ENCODE measurements around the gene ANO9. TPM values are rescaled to one million over a fixed set of nuclear protein-coding genes. Genes with fewer than 3 reads are reported as not detected.

The ANO9 gene
- total RNA-seq, 1 experiment from 2014 or later: not detected

DNA sequence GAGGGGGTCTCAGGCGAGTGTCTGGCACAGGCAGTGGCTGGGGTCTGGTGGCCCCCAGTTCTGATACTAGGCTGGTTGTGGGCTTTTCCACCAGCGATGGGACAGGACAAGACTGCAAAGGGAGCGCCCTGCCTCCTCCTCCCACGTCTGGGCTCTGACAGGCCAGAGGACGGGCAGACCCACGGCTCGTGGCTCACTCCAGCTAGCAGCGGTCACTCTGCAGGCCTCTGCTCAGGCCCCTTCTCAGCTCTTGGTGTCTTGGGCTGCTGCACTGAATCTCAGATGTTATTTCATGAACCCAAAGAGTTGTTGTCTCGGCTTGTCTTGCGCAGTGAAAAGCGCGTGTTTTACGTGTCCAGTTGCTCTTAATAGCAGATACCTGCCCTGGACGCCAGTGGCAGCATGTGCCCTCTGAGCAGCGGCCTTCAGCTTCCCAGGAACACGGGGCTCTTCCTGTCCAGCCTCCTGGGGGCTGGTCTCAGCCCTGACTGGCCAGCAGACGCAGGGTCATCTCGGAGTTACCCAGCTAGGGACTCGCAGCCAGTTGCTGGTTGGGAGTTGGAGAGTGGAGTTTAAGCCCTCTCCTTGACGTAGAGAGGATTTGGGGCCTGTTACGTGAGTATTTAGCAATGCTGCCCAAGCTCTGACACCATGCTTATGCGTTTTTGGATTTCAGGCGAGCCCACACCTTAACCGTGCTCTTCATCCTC is 17.9 kb upstream of the ANO9 start:
- ChIA-PET CTCF (no interaction called here), POLR2A (ENCODE audit: low non-redundant PET) (no interaction called here)

DNA sequence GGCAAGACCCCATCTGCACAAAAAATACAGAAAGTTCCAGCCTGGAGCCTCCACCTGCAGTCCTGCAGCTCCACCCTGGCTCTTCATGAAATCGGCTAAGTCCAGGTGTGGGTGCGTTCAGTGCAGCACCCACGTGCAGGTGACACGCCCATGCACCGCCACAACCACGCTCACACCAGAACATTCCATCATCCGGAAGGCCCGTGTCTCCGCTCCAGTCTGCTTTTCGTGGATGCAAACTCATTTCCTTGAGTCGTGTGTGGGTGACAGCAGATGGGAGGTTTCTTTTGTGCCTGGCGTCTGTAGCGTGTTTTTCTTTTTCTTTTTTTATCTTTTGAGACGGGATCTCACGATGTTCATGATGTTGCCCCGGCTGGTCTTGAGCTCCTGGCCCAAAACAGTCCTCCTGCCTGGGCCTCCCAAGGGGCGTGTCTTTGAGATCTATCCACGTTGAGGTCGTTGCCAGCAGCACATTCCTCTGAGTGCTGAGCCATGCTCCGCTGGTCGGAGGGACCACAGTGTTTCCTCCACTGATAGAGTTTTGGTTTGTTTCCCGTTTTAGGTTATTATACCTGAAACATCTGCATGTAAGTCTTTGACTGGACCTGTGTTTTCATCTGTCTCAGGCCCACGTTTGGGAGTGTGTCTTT is 15.4 kb upstream of the ANO9 start:
- no peak overlapping the region for H3K4me3 ChIP-seq (ENCODE audit: low read depth, low read length, poor library complexity, severe bottlenecking)
- ChIA-PET POLR2A (ENCODE audit: low non-redundant PET) (no interaction called here), CTCF (no interaction called here)
- DNase-seq (ENCODE audit: low spot score): no peak
- no peak overlapping the region for H3K27ac ChIP-seq (ENCODE audit: low read depth, low read length, poor library complexity, severe bottlenecking)
- TF ChIP-seq, protein P1, sequence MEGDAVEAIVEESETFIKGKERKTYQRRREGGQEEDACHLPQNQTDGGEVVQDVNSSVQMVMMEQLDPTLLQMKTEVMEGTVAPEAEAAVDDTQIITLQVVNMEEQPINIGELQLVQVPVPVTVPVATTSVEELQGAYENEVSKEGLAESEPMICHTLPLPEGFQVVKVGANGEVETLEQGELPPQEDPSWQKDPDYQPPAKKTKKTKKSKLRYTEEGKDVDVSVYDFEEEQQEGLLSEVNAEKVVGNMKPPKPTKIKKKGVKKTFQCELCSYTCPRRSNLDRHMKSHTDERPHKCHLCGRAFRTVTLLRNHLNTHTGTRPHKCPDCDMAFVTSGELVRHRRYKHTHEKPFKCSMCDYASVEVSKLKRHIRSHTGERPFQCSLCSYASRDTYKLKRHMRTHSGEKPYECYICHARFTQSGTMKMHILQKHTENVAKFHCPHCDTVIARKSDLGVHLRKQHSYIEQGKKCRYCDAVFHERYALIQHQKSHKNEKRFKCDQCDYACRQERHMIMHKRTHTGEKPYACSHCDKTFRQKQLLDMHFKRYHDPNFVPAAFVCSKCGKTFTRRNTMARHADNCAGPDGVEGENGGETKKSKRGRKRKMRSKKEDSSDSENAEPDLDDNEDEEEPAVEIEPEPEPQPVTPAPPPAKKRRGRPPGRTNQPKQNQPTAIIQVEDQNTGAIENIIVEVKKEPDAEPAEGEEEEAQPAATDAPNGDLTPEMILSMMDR (conservative IDR thresholded peaks at IDR 0.05; ENCODE audit: low read depth, low read length): no peak
- TF ChIP-seq EZH2 (IDR thresholded peaks at IDR 0.05; ENCODE audit: borderline replicate concordance, low read depth, low read length, poor library complexity, severe bottlenecking): no peak
- intact Hi-C loops (cut with micrococcal nuclease; ENCODE audit: unreplicated experiment): no loop called here
- no peaks in the 10 kb centered on the region for H3K4me1 ChIP-seq (ENCODE audit: insufficient read depth, low read length, poor library complexity, severe bottlenecking)
- no TSS peak for BruUV-seq (replicated peaks)
- H3K9me3 ChIP-seq (ENCODE audit: low read depth, low read length, poor library complexity, severe bottlenecking): no peaks in the 10 kb centered on the region
- no peaks in the 10 kb centered on the region for H3K27me3 ChIP-seq (replicated peaks; ENCODE audit: insufficient read depth, low read depth, low read length, poor library complexity)
- H3K36me3 ChIP-seq (ENCODE audit: insufficient read depth, low read length, poor library complexity, severe bottlenecking): no peaks in the 10 kb centered on the region

More for the DNA sequence above, 17.9 kb upstream of the ANO9 start:
- Histone ChIP-seq H3K9me3 (ENCODE audit: low read depth, low read length, poor library complexity, severe bottlenecking) (no peaks in the 10 kb centered on the region), H3K4me3 (ENCODE audit: low read depth, low read length, poor library complexity, severe bottlenecking) (no peak overlapping the region), H3K4me1 (ENCODE audit: insufficient read depth, low read length, poor library complexity, severe bottlenecking) (no peaks in the 10 kb centered on the region), H3K36me3 (ENCODE audit: insufficient read depth, low read length, poor library complexity, severe bottlenecking) (no peaks in the 10 kb centered on the region), H3K27me3 (replicated peaks; ENCODE audit: insufficient read depth, low read depth, low read length, poor library complexity) (no peaks in the 10 kb centered on the region), H3K27ac (ENCODE audit: low read depth, low read length, poor library complexity, severe bottlenecking) (no peak overlapping the region)
- no peak for TF ChIP-seq EZH2 (IDR thresholded peaks at IDR 0.05; ENCODE audit: borderline replicate concordance, low read depth, low read length, poor library complexity, severe bottlenecking)
- TF ChIP-seq, protein P1 (conservative IDR thresholded peaks at IDR 0.05; ENCODE audit: low read depth, low read length): no peak
- intact Hi-C loops (cut with micrococcal nuclease; ENCODE audit: unreplicated experiment): no loop called here
- DNase-seq (ENCODE audit: low spot score): no peak
- BruUV-seq (replicated peaks): no TSS peak

DNA sequence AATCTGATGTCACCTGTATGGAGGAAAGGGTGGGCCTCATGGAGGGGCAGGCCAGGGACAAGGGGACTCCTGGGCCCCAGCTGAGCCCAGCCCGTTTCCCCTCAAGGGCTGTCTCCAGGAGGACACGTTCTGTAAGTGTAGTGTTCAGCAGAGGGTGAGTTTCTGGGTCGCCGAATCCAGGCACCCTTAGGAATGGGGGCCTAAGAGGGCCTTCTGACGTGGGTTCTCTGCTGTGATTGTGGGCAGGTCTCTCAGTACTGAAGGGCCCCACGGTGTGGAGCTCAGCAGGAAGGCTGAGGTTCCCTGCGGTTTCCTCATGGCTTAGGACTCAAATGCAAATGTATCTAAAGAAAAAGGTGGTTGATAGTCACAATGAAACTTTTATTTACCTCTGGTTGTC is 14.7 kb upstream of the ANO9 start:
- peaks cover under 1% of the 10 kb centered on the region for H3K4me1 ChIP-seq (ENCODE audit: insufficient read depth, low read length, poor library complexity, severe bottlenecking)
- DNase-seq (ENCODE audit: low spot score): no peak
- TF ChIP-seq, protein P1 (conservative IDR thresholded peaks at IDR 0.05; ENCODE audit: low read depth, low read length): no peak
- TF ChIP-seq EZH2 (IDR thresholded peaks at IDR 0.05; ENCODE audit: borderline replicate concordance, low read depth, low read length, poor library complexity, severe bottlenecking): no peak
- no peaks in the 10 kb centered on the region for H3K27me3 ChIP-seq (replicated peaks; ENCODE audit: insufficient read depth, low read depth, low read length, poor library complexity)
- ChIA-PET POLR2A (ENCODE audit: low non-redundant PET) (no interaction called here), CTCF (no interaction called here)
- intact Hi-C loops (cut with micrococcal nuclease; ENCODE audit: unreplicated experiment): no loop called here
- no peak overlapping the region for H3K27ac ChIP-seq (ENCODE audit: low read depth, low read length, poor library complexity, severe bottlenecking)
- no peak overlapping the region for H3K4me3 ChIP-seq (ENCODE audit: low read depth, low read length, poor library complexity, severe bottlenecking)
- H3K9me3 ChIP-seq (ENCODE audit: low read depth, low read length, poor library complexity, severe bottlenecking): no peaks in the 10 kb centered on the region
- no peaks in the 10 kb centered on the region for H3K36me3 ChIP-seq (ENCODE audit: insufficient read depth, low read length, poor library complexity, severe bottlenecking)
- no TSS peak for BruUV-seq (replicated peaks)
